ENCODE data around the gene HOXC13. TPM values are rescaled to one million over a fixed set of nuclear protein-coding genes. Genes with fewer than 3 reads are reported as not detected.

HOXC13 gene
- total RNA-seq, 2 experiments from 2014 or later: not detected

GRCh38 chr12:53983568-53983949 lies 44.9 kb downstream of the HOXC13 start:
- H3K27ac Mint-ChIP-seq: no peak overlapping the region
- no peak for DNase-seq
- no peaks in the 10 kb centered on the region for H3K9me3 Mint-ChIP-seq
- peaks cover 14% of the 10 kb centered on the region for H3K4me1 Mint-ChIP-seq (ENCODE audit: low read depth)
- CTCF ChIA-PET: interaction anchor here (3.3 to 5.8 kb wide), 4 partner anchors 16 to 217 kb away, joined by 25 to 58 read pairs (median 35); partner anchors contain the start of genes HOXC5, HOXC9 and SMUG1
- TF ChIP-seq CTCF (IDR thresholded peaks at IDR 0.05): no peak
- peaks cover 91% of the 10 kb centered on the region for H3K27me3 Mint-ChIP-seq
- no peak for ATAC-seq
- POLR2A ChIA-PET: no interaction called here
- no peaks in the 10 kb centered on the region for H3K36me3 Mint-ChIP-seq (ENCODE audit: low read depth)
- intact Hi-C loops (cut with micrococcal nuclease): no loop called here
- no peak overlapping the region for H3K4me3 Mint-ChIP-seq

- no peak overlapping the region for H3K4me3 Mint-ChIP-seq
- no peak for ATAC-seq
- peaks cover 17% of the 10 kb centered on the region for H3K4me1 Mint-ChIP-seq (ENCODE audit: low read depth)
- DNase-seq: no peak
- ChIA-PET CTCF (interaction anchor here (1.2 to 5.8 kb wide), 15 partner anchors 10 to 230 kb away, joined by 3 to 58 read pairs (median 15); partner anchors contain the start of genes HOXC13, HOXC5, HOXC9 and SMUG1), POLR2A (no interaction called here)
- no peaks in the 10 kb centered on the region for H3K36me3 Mint-ChIP-seq (ENCODE audit: low read depth)
- H3K27me3 Mint-ChIP-seq: peaks cover 90% of the 10 kb centered on the region
- no peaks in the 10 kb centered on the region for H3K9me3 Mint-ChIP-seq
- TF ChIP-seq CTCF (IDR thresholded peaks at IDR 0.05): no peak
- no peak overlapping the region for H3K27ac Mint-ChIP-seq
- intact Hi-C loops (cut with micrococcal nuclease): no loop called here
Measured at GRCh38 chr12:53983950-53984572, 45.4 kb downstream of the HOXC13 start.

- H3K27ac Mint-ChIP-seq: no peak within 1 kb of the TSS
- peak; percentile 83 for ATAC-seq
- H3K36me3 Mint-ChIP-seq (ENCODE audit: low read depth): no peaks in the 10 kb centered on the region
- ChIA-PET POLR2A (interaction anchor here (0.8 to 2.4 kb wide), 4 partner anchors 11 to 208 kb away, joined by 3 to 9 read pairs (median 4); partner anchors contain the start of genes HOXC12 and HOXC9), CTCF (interaction anchor here (0.6 to 5.8 kb wide), 35 partner anchors 9 to 283 kb away, joined by 3 to 58 read pairs (median 4); partner anchors contain the start of genes HOXC12, HOXC13, HOXC5 and HOXC8)
- TF ChIP-seq CTCF (IDR thresholded peaks at IDR 0.05): peak; percentile 62
- DNase-seq: peak; percentile 97
- peaks cover 90% of the 10 kb centered on the region for H3K27me3 Mint-ChIP-seq
- intact Hi-C loops (cut with micrococcal nuclease): loop anchor here (5.0 kb wide), 1 partner anchor 42 kb away; the partner anchor contains the start of gene HOXC6
- H3K9me3 Mint-ChIP-seq: no peaks in the 10 kb centered on the region
- H3K4me3 Mint-ChIP-seq: peak within 1 kb of the TSS; percentile 38
- H3K4me1 Mint-ChIP-seq (ENCODE audit: low read depth): peaks cover 27% of the 10 kb centered on the region
Measured at GRCh38 chr12:53984901-53985691, 46.5 kb downstream of the HOXC13 start, which contains the start of gene HOXC10. HOXC10 (plus strand) TSS chr12:53985146; CDS start chr12:53985260, 114 bp downstream.

GRCh38 chr12:53985692-53985993 lies 47.0 kb downstream of the HOXC13 start:
- ATAC-seq (no peak), DNase-seq (no peak)
- POLR2A ChIA-PET: interaction anchor here (0.8 to 2.4 kb wide), 4 partner anchors 10 to 207 kb away, joined by 3 to 9 read pairs (median 4); partner anchors contain the start of genes HOXC12 and HOXC9
- intact Hi-C loops (cut with micrococcal nuclease): loop anchor here (5.0 kb wide), 1 partner anchor 42 kb away; the partner anchor contains the start of gene HOXC6
- Mint-ChIP-seq H3K4me3 (peak overlapping the region; percentile 9), H3K36me3 (ENCODE audit: low read depth) (no peaks in the 10 kb centered on the region), H3K9me3 (no peaks in the 10 kb centered on the region), H3K4me1 (ENCODE audit: low read depth) (peaks cover 31% of the 10 kb centered on the region), H3K27ac (no peak overlapping the region), H3K27me3 (peaks cover 90% of the 10 kb centered on the region)
- TF ChIP-seq CTCF (IDR thresholded peaks at IDR 0.05): no peak
- CTCF ChIA-PET: interaction anchor here (0.6 to 5.8 kb wide), 26 partner anchors 9 to 284 kb away, joined by 3 to 58 read pairs (median 5); partner anchors contain the start of genes HOXC12, HOXC13, HOXC5 and HOXC8

Measured in activated CD8-positive, alpha-beta T cell treated with anti-CD3 and anti-CD28 coated beads for 36 hours (primary cell).